ENCODE measurements around the gene VENTX.

DNA sequence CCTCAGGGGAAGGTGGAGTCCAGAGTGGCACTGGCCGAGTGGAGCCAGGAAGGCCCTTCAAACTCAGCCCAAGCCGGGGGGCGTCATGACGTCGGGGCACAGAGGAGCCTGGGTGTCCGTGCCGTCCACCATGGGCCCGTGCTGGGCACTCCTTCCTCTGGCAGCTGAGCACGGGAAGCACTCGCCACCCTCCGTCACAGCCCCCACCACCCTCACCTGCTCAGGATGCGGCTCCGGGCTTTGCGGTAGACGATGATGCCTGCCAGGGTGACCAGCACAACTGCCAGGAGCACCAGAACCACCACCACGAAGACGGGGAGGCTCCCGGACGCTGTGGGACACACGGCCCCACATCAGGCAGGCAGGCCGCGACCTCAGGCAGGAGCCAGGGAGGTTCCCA lies 30.9 kb downstream of the VENTX start:
- TF ChIP-seq, protein P1, sequence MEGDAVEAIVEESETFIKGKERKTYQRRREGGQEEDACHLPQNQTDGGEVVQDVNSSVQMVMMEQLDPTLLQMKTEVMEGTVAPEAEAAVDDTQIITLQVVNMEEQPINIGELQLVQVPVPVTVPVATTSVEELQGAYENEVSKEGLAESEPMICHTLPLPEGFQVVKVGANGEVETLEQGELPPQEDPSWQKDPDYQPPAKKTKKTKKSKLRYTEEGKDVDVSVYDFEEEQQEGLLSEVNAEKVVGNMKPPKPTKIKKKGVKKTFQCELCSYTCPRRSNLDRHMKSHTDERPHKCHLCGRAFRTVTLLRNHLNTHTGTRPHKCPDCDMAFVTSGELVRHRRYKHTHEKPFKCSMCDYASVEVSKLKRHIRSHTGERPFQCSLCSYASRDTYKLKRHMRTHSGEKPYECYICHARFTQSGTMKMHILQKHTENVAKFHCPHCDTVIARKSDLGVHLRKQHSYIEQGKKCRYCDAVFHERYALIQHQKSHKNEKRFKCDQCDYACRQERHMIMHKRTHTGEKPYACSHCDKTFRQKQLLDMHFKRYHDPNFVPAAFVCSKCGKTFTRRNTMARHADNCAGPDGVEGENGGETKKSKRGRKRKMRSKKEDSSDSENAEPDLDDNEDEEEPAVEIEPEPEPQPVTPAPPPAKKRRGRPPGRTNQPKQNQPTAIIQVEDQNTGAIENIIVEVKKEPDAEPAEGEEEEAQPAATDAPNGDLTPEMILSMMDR (conservative IDR thresholded peaks at IDR 0.05) = no peak
- no peak for TF ChIP-seq ZFX (IDR thresholded peaks at IDR 0.05)

All from C4-2B (cell line).